ENCODE data around the gene B4GALT2.

B4GALT2 gene

DNA sequence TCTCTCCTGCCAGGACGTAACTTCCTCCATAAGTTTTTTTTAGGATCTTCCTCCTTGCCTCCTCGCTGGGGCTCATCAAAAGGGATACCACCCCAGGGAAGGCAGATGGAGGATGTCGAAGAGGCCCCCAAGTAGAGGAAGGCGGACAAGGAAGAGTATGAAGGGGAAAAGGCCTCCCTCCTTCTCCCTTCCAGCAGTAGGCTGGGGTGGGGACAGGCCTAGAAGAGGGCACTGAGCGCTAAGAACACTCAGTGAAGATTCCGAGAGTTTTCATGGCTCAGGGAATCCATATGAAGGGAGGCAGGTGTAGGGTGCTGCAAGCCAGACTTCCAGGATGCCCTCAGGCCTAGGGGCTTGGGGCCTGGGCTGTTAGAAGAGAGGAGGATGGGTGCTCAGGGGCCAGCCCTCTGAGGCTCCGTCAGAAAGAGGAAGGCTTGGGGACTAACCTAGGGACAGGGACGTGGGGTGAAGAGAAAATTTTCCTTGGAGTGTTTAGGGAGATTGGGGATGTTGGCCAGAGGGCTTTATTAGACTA is 54.1 kb downstream of the B4GALT2 start:
- Histone ChIP-seq H3K9me3 (ENCODE audit: insufficient read depth, low read length, severe bottlenecking) (no peaks in the 10 kb centered on the region), H3K27me3 (ENCODE audit: insufficient read depth, low read length, poor library complexity) (peaks cover 18% of the 10 kb centered on the region), H3K79me2 (ENCODE audit: insufficient read depth, low read length) (no peaks in the 10 kb centered on the region), H3K4me3 (ENCODE audit: low read depth in 1 of 2, low read length in 2 of 2) (no peak overlapping the region), H3K4me1 (ENCODE audit: insufficient read depth, low read length) (peaks cover 29% of the 10 kb centered on the region), H3K27ac (ENCODE audit: low read length) (no peak overlapping the region), H3K36me3 (ENCODE audit: insufficient read depth, low read length) (no peaks in the 10 kb centered on the region), H2AFZ (ENCODE audit: low read depth, low read length) (no peak overlapping the region), H4K20me1 (ENCODE audit: insufficient read depth, low read length) (no peaks in the 10 kb centered on the region; the same call in 1 of the 2 replicates), H3K9ac (ENCODE audit: low read depth, low read length) (no peak overlapping the region), H3K4me2 (ENCODE audit: insufficient read depth, low read length) (no peak overlapping the region)
- DNase-seq (no peak), ATAC-seq (ENCODE audit: insufficient read depth, low read depth) (no peak)
- TF ChIP-seq, protein P1, sequence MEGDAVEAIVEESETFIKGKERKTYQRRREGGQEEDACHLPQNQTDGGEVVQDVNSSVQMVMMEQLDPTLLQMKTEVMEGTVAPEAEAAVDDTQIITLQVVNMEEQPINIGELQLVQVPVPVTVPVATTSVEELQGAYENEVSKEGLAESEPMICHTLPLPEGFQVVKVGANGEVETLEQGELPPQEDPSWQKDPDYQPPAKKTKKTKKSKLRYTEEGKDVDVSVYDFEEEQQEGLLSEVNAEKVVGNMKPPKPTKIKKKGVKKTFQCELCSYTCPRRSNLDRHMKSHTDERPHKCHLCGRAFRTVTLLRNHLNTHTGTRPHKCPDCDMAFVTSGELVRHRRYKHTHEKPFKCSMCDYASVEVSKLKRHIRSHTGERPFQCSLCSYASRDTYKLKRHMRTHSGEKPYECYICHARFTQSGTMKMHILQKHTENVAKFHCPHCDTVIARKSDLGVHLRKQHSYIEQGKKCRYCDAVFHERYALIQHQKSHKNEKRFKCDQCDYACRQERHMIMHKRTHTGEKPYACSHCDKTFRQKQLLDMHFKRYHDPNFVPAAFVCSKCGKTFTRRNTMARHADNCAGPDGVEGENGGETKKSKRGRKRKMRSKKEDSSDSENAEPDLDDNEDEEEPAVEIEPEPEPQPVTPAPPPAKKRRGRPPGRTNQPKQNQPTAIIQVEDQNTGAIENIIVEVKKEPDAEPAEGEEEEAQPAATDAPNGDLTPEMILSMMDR (IDR thresholded peaks at IDR 0.05; ENCODE audit: borderline replicate concordance, extremely low read depth, low read length, poor library complexity, severe bottlenecking): no peak
- no peak for TF ChIP-seq EZH2 (IDR thresholded peaks at IDR 0.05; ENCODE audit: borderline replicate concordance, low read depth, low read length, severe bottlenecking)

DNA sequence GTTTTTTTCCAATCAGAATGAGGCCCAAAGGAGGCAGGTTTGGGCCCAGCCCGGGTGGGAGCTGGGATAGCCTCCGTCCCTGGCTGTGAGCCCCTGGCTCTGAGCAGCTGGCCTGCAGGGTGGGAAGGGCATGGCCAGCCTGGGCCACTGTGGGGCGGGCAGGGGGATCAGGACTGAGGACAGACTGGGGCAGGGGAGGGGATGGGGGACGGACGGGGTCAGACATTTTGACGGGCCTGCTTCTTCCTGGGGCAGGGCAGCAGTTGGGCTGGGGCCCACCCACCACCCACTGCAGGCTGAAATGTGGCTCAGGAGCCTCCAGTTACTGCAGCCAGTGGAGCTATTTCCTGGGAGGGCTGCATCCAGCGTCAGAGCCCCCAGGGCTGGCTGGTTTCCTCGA is 54.7 kb downstream of the B4GALT2 start:
- Histone ChIP-seq H3K9me3 (ENCODE audit: insufficient read depth, low read length, severe bottlenecking) (no peaks in the 10 kb centered on the region), H3K4me3 (ENCODE audit: low read depth in 1 of 2, low read length in 2 of 2) (no peak overlapping the region), H2AFZ (ENCODE audit: low read depth, low read length) (no peak overlapping the region), H3K9ac (ENCODE audit: low read depth, low read length) (no peak overlapping the region), H3K4me2 (ENCODE audit: insufficient read depth, low read length) (no peak overlapping the region), H4K20me1 (ENCODE audit: insufficient read depth, low read length) (no peaks in the 10 kb centered on the region; the same call in 1 of the 2 replicates), H3K79me2 (ENCODE audit: insufficient read depth, low read length) (no peaks in the 10 kb centered on the region), H3K27me3 (ENCODE audit: insufficient read depth, low read length, poor library complexity) (peaks cover 18% of the 10 kb centered on the region), H3K27ac (ENCODE audit: low read length) (no peak overlapping the region), H3K36me3 (ENCODE audit: insufficient read depth, low read length) (no peaks in the 10 kb centered on the region), H3K4me1 (ENCODE audit: insufficient read depth, low read length) (peaks cover 28% of the 10 kb centered on the region)
- ATAC-seq (ENCODE audit: insufficient read depth, low read depth): no peak
- TF ChIP-seq EZH2 (IDR thresholded peaks at IDR 0.05; ENCODE audit: borderline replicate concordance, low read depth, low read length, severe bottlenecking): no peak
- TF ChIP-seq, protein P1 (IDR thresholded peaks at IDR 0.05; ENCODE audit: borderline replicate concordance, extremely low read depth, low read length, poor library complexity, severe bottlenecking): no peak
- DNase-seq: no peak

DNA sequence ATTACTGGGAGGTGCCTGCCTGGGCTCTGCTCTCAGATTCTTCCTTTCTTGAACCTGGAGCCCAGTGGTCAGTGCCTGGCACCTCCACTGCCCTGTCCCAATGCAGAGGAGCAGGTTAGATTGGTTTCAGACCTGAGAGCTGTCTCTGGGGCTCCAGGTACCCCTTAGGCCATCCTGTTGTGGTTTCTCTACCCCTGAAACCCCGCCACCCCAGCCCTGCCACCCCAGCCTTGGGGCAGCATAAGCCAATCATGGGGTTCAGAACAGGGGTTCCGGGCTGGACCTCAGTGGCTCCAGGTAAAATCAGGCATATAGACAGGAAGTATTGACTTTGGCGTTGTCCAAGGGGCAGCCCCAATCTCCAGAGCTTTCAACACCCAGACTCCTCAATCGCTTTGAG is 55.4 kb downstream of the B4GALT2 start:
- no peaks in the 10 kb centered on the region; the same call in 1 of the 2 replicates for H4K20me1 ChIP-seq (ENCODE audit: insufficient read depth, low read length)
- TF ChIP-seq, protein P1 (IDR thresholded peaks at IDR 0.05; ENCODE audit: borderline replicate concordance, extremely low read depth, low read length, poor library complexity, severe bottlenecking): no peak
- TF ChIP-seq EZH2 (IDR thresholded peaks at IDR 0.05; ENCODE audit: borderline replicate concordance, low read depth, low read length, severe bottlenecking): no peak
- no peak overlapping the region for H3K4me2 ChIP-seq (ENCODE audit: insufficient read depth, low read length)
- H3K9me3 ChIP-seq (ENCODE audit: insufficient read depth, low read length, severe bottlenecking): no peaks in the 10 kb centered on the region
- ATAC-seq (ENCODE audit: insufficient read depth, low read depth): no peak
- no peak overlapping the region for H2AFZ ChIP-seq (ENCODE audit: low read depth, low read length)
- peaks cover 18% of the 10 kb centered on the region for H3K27me3 ChIP-seq (ENCODE audit: insufficient read depth, low read length, poor library complexity)
- no peak for DNase-seq
- no peak overlapping the region for H3K9ac ChIP-seq (ENCODE audit: low read depth, low read length)
- no peaks in the 10 kb centered on the region for H3K79me2 ChIP-seq (ENCODE audit: insufficient read depth, low read length)
- no peaks in the 10 kb centered on the region for H3K36me3 ChIP-seq (ENCODE audit: insufficient read depth, low read length)
- H3K27ac ChIP-seq (ENCODE audit: low read length): no peak overlapping the region
- H3K4me3 ChIP-seq (ENCODE audit: low read depth in 1 of 2, low read length in 2 of 2): no peak overlapping the region
- H3K4me1 ChIP-seq (ENCODE audit: insufficient read depth, low read length): peaks cover 21% of the 10 kb centered on the region

All from DND-41 (cell line).